Trophoblast cell (in vitro differentiated cells and primary cell): Measurements from ENCODE around the gene POMT2.

Experiments
- DNase-seq, 2 donors: peaks; one replicate each; pipeline ENCODE4 v3.0.0-alpha.2; 2016
- H2AFZ ChIP-seq: 2 replicates; pipeline ENCODE4 v1.6.1; 2013; ENCODE audit warnings: low read length, moderate library complexity, mild to moderate bottlenecking; ENCODE audit not compliant: insufficient read depth, poor library complexity
- H2AK5ac ChIP-seq: 2 replicates; pipeline ENCODE4 v1.6.1; 2013; ENCODE audit warnings: mild to moderate bottlenecking, low read length
- H2BK120ac ChIP-seq: 2 replicates; pipeline ENCODE4 v1.6.1; 2013; ENCODE audit warnings: low read length, mild to moderate bottlenecking, moderate library complexity; ENCODE audit not compliant: insufficient read depth, poor library complexity
- H2BK12ac ChIP-seq: 2 replicates; pipeline ENCODE4 v1.6.1; 2013; ENCODE audit warnings: mild to moderate bottlenecking, low read length, moderate library complexity
- H2BK5ac ChIP-seq: 2 replicates; pipeline ENCODE4 v1.6.1; 2013; ENCODE audit warnings: low read length, low read depth, moderate library complexity, mild to moderate bottlenecking; ENCODE audit not compliant: poor library complexity
- H3K14ac ChIP-seq: 2 replicates; pipeline ENCODE4 v1.6.1; 2013; ENCODE audit warnings: mild to moderate bottlenecking, low read length
- H3K18ac ChIP-seq: 2 replicates; pipeline ENCODE4 v1.6.1; 2013; ENCODE audit warnings: mild to moderate bottlenecking, low read length
- H3K23ac ChIP-seq: 2 replicates; pipeline ENCODE4 v1.6.1; 2013; ENCODE audit warnings: low read length
- H3K27ac ChIP-seq: 2 replicates; pipeline ENCODE4 v1.5.1; 2013; ENCODE audit warnings: low read depth, mild to moderate bottlenecking, inconsistent platforms, low read length, moderate library complexity
- H3K27me3 ChIP-seq: 2 replicates; pipeline ENCODE4 v1.6.1; 2013; ENCODE audit warnings: inconsistent platforms, mild to moderate bottlenecking, low read length, moderate library complexity; ENCODE audit not compliant: insufficient read depth
- H3K36me3 ChIP-seq, 2 experiments: 1 replicate in 1 of 2; 2 replicates in 1 of 2; pipeline ENCODE4 v1.6.1; 2013; ENCODE audit warnings: low read length in 2 of 2, mild to moderate bottlenecking in 2 of 2, moderate library complexity in 1 of 2; ENCODE audit not compliant: insufficient read depth in 2 of 2, control insufficient read depth in 1 of 2
- H3K4ac ChIP-seq: 2 replicates; pipeline ENCODE4 v1.6.1; 2013; ENCODE audit warnings: low read depth, mild to moderate bottlenecking, low read length, moderate library complexity
- H3K4me1 ChIP-seq, 2 experiments: 1 replicate in 1 of 2; 2 replicates in 1 of 2; pipeline ENCODE4 v1.6.1; 2013; ENCODE audit warnings: low read length in 2 of 2, mild to moderate bottlenecking in 2 of 2, moderate library complexity in 1 of 2; ENCODE audit not compliant: insufficient read depth in 2 of 2, control insufficient read depth in 1 of 2
- H3K4me2 ChIP-seq: 2 replicates; pipeline ENCODE4 v1.6.1; 2013; ENCODE audit warnings: inconsistent platforms, mild to moderate bottlenecking, low read length, moderate library complexity
- H3K4me3 ChIP-seq: 2 replicates; pipeline ENCODE4 v1.5.1; 2013; ENCODE audit warnings: mild to moderate bottlenecking, low read depth, low read length, inconsistent platforms
- H3K79me1 ChIP-seq: one replicate; pipeline ENCODE4 v1.6.1; 2013; ENCODE audit warnings: low read length
- H3K79me2 ChIP-seq: 2 replicates; pipeline ENCODE4 v1.6.1; 2013; ENCODE audit warnings: low read length, mild to moderate bottlenecking; ENCODE audit not compliant: control insufficient read depth, insufficient read depth, poor library complexity
- H3K9ac ChIP-seq: 2 replicates; pipeline ENCODE4 v1.6.1; 2013; ENCODE audit warnings: mild to moderate bottlenecking, low read length
- H3K9me3 ChIP-seq: 2 replicates; pipeline ENCODE4 v1.6.1; 2013; ENCODE audit warnings: low read depth, mild to moderate bottlenecking, control low read depth, inconsistent platforms, low read length; ENCODE audit not compliant: insufficient read depth
- H4K12ac ChIP-seq: 2 replicates; pipeline ENCODE4 v1.6.1; 2013; ENCODE audit warnings: low read depth, mild to moderate bottlenecking, low read length, moderate library complexity
- H4K8ac ChIP-seq: 2 replicates; pipeline ENCODE4 v1.6.1; 2013; ENCODE audit warnings: low read depth, mild to moderate bottlenecking, low read length, moderate library complexity
- H4K91ac ChIP-seq: one replicate; pipeline ENCODE4 v1.6.1; 2013; ENCODE audit warnings: low read depth, mild to moderate bottlenecking, low read length, moderate library complexity
- WGBS: extraction: QIAGEN DNeasy Blood & Tissue Kit; methylation state at CpG from one replicate; pipeline ENCODE4 v1.1.7; 2013; ENCODE audit warnings: missing lambda C conversion rate; ENCODE audit not compliant: insufficient read length, insufficient coverage; ENCODE audit errors: extremely low coverage; 5-methylcytosine and 5-hydroxymethylcytosine counted together

Gene POMT2

GRCh38 chr14:77250927-77251326 is 69.8 kb downstream of the POMT2 start:
- Histone ChIP-seq H2AK5ac (no peak overlapping the region), H3K27ac (no peak overlapping the region), H4K8ac (no peak overlapping the region), H3K4ac (no peak overlapping the region), H3K4me1 (no peaks in the 10 kb centered on the region), H3K36me3 (no peaks in the 10 kb centered on the region), H3K23ac (no peak overlapping the region), H3K14ac (no peak overlapping the region), H3K79me2 (no peaks in the 10 kb centered on the region), H2AFZ (no peak overlapping the region), H2BK5ac (no peak overlapping the region), H4K91ac (no peak overlapping the region), H3K79me1 (no peaks in the 10 kb centered on the region), H4K12ac (no peak overlapping the region), H3K4me2 (no peak overlapping the region), H2BK120ac (no peak overlapping the region), H3K18ac (no peak overlapping the region), H3K27me3 (peaks cover 2% of the 10 kb centered on the region), H3K9ac (no peak overlapping the region), H3K4me3 (no peak overlapping the region), H2BK12ac (no peak overlapping the region), H3K9me3 (no peaks in the 10 kb centered on the region)
- DNase-seq, result no peak
- no CpG with 5 or more reads among the region's 6 CpGs for WGBS

GRCh38 chr14:77249286-77249685 is 71.4 kb downstream of the POMT2 start:
- no peak overlapping the region for H3K27ac ChIP-seq
- no peak overlapping the region for H2AK5ac ChIP-seq
- no peak overlapping the region for H4K91ac ChIP-seq
- H4K12ac ChIP-seq, result no peak overlapping the region
- no peak overlapping the region for H3K4me2 ChIP-seq
- no peak overlapping the region for H3K23ac ChIP-seq
- no peak for DNase-seq
- no peaks in the 10 kb centered on the region for H3K9me3 ChIP-seq
- no peaks in the 10 kb centered on the region for H3K4me1 ChIP-seq
- no peak overlapping the region for H3K14ac ChIP-seq
- H2BK5ac ChIP-seq, result no peak overlapping the region
- H3K18ac ChIP-seq, result no peak overlapping the region
- H3K27me3 ChIP-seq, result peaks cover 2% of the 10 kb centered on the region
- no peak overlapping the region for H2BK12ac ChIP-seq
- no peak overlapping the region for H4K8ac ChIP-seq
- H2BK120ac ChIP-seq, result no peak overlapping the region
- H3K79me1 ChIP-seq, result no peaks in the 10 kb centered on the region
- H3K36me3 ChIP-seq, result no peaks in the 10 kb centered on the region
- no peak overlapping the region for H3K4ac ChIP-seq
- H2AFZ ChIP-seq, result no peak overlapping the region
- H3K9ac ChIP-seq, result no peak overlapping the region
- H3K4me3 ChIP-seq, result no peak overlapping the region
- no peaks in the 10 kb centered on the region for H3K79me2 ChIP-seq
- no CpG with 5 or more reads among the region's 7 CpGs for WGBS

DNA sequence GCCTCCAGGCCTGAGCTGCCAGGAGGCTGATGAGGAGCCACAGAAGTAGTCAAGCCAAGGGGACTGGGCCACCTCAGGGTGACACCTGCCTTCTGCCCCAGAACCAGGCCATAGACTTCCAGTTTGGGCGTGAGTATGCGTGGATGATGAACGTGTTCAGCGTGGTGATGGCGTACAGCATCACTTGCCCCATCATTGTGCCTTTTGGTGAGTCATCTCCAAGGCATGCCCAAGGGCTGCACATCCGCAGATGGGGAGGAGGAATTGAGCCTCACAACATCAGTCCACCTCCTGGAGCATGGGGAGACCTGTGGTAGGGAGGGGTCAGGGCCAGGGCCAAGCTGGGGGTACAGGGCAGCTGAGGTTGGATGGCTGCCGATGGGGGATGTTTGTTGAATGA is 72.0 kb downstream of the POMT2 start:
- H4K91ac ChIP-seq, result no peak overlapping the region
- no peak overlapping the region for H3K18ac ChIP-seq
- H3K4me2 ChIP-seq, result no peak overlapping the region
- H3K23ac ChIP-seq, result no peak overlapping the region
- H3K4me3 ChIP-seq, result no peak overlapping the region
- no peak for DNase-seq
- no peak overlapping the region for H4K8ac ChIP-seq
- no peak overlapping the region for H4K12ac ChIP-seq
- no peaks in the 10 kb centered on the region for H3K79me2 ChIP-seq
- peaks cover 2% of the 10 kb centered on the region for H3K27me3 ChIP-seq
- H2BK5ac ChIP-seq, result no peak overlapping the region
- H3K79me1 ChIP-seq, result no peaks in the 10 kb centered on the region
- H2BK120ac ChIP-seq, result no peak overlapping the region
- no peak overlapping the region for H2AK5ac ChIP-seq
- H2BK12ac ChIP-seq, result no peak overlapping the region
- no peak overlapping the region for H2AFZ ChIP-seq
- H3K4me1 ChIP-seq, result no peaks in the 10 kb centered on the region
- H3K27ac ChIP-seq, result no peak overlapping the region
- no peak overlapping the region for H3K4ac ChIP-seq
- WGBS, result no CpG with 5 or more reads among the region's 7 CpGs
- no peak overlapping the region for H3K14ac ChIP-seq
- H3K36me3 ChIP-seq, result no peaks in the 10 kb centered on the region
- H3K9me3 ChIP-seq, result peaks cover under 1% of the 10 kb centered on the region
- H3K9ac ChIP-seq, result no peak overlapping the region

GRCh38 chr14:77246784-77247183 is 73.9 kb downstream of the POMT2 start:
- Histone ChIP-seq H3K4me1 (no peaks in the 10 kb centered on the region), H2BK12ac (no peak overlapping the region), H3K27me3 (peaks cover 2% of the 10 kb centered on the region), H3K9me3 (peaks cover 2% of the 10 kb centered on the region), H2BK120ac (no peak overlapping the region), H2AFZ (no peak overlapping the region), H4K91ac (no peak overlapping the region), H3K27ac (no peak overlapping the region), H3K23ac (no peak overlapping the region), H2BK5ac (no peak overlapping the region), H3K14ac (no peak overlapping the region), H4K8ac (no peak overlapping the region), H3K4ac (no peak overlapping the region), H3K9ac (no peak overlapping the region), H3K18ac (no peak overlapping the region), H3K79me2 (no peaks in the 10 kb centered on the region), H2AK5ac (no peak overlapping the region), H3K4me2 (no peak overlapping the region), H3K36me3 (no peaks in the 10 kb centered on the region), H3K4me3 (no peak overlapping the region), H3K79me1 (no peaks in the 10 kb centered on the region), H4K12ac (no peak overlapping the region)
- DNase-seq, result no peak
- no CpG with 5 or more reads among the region's 1 CpG for WGBS
